Epithelial cell of proximal tubule (primary cell): ENCODE measurements around the gene EPHX1. TPM values are rescaled to one million over a fixed set of nuclear protein-coding genes. Genes with fewer than 3 reads are reported as not detected.

Experiments
- DNase-seq: peaks from one replicate; pipeline ENCODE4 v3.0.0-alpha.2; 2011; ENCODE audit warnings: low read depth
- H3K4me3 ChIP-seq: 2 replicates; pipeline ENCODE4 v1.5.1; 2011; ENCODE audit warnings: low read depth, mild to moderate bottlenecking, low read length
- CTCF ChIP-seq: conservative IDR thresholded peaks from 2 replicates; pipeline ENCODE4 v1.5.1; 2012; ENCODE audit warnings: low read depth, mild to moderate bottlenecking, low read length
- total RNA-seq: library from RNA; depleted of rRNA; stranded (reverse); fragments of >200 nt; gene quantifications from 2 replicates; pipeline ENCODE4 v1.2.3, GENCODE V29; 2015

The EPHX1 gene
- total RNA-seq, 1 donor from 2014 or later: 20.1 TPM

- DNase-seq: no peak
- no peak overlapping the region for H3K4me3 ChIP-seq
- TF ChIP-seq CTCF: no peak
Observed at GRCh38 chr1:225822655-225823403, 12.9 kb downstream of the EPHX1 start.

- TF ChIP-seq CTCF: no peak
Observed at GRCh38 chr1:225823811-225824261, 13.9 kb downstream of the EPHX1 start.

GRCh38 chr1:225824533-225824941 lies 14.6 kb downstream of the EPHX1 start:
- H3K4me3 ChIP-seq: no peak overlapping the region
- no peak for DNase-seq
- TF ChIP-seq CTCF: no peak

More at GRCh38 chr1:225823811-225824261, 13.9 kb downstream of the EPHX1 start:
- DNase-seq: no peak
- H3K4me3 ChIP-seq: no peak overlapping the region

- no peak for DNase-seq
- no peak for TF ChIP-seq CTCF
- H3K4me3 ChIP-seq: no peak overlapping the region
Observed at GRCh38 chr1:225825078-225825477, 15.2 kb downstream of the EPHX1 start.

GRCh38 chr1:225825607-225826007 lies 15.7 kb downstream of the EPHX1 start:
- no peak overlapping the region for H3K4me3 ChIP-seq
- DNase-seq: no peak
- no peak for TF ChIP-seq CTCF

GRCh38 chr1:225827076-225827475 lies 17.2 kb downstream of the EPHX1 start:
- no peak for TF ChIP-seq CTCF
- DNase-seq: no peak

More at GRCh38 chr1:225827076-225827475, 17.2 kb downstream of the EPHX1 start:
- no peak overlapping the region for H3K4me3 ChIP-seq
